Mucosa of descending colon (tissue), 3 donors: ENCODE data around the gene HRH2. TPM values are rescaled to one million over a fixed set of nuclear protein-coding genes. Genes with fewer than 3 reads are reported as not detected.

Experiments used
- ATAC-seq: fragments of 200-7000 bp; cut with Tn5 transposase; one replicate; pipeline ENCODE4 v1.9.1; 2020; ENCODE audit warnings: mild to moderate bottlenecking, moderate library complexity
- DNase-seq, 3 donors: peaks; one replicate each; pipeline ENCODE4 v3.0.0-alpha.2; 2020
- H3K36me3 ChIP-seq: fragments of 200-600 bp; one replicate; pipeline ENCODE4 v1.8.0; 2021; ENCODE audit warnings: low read depth, mild to moderate bottlenecking
- H3K4me1 ChIP-seq: fragments of 200-600 bp; one replicate; pipeline ENCODE4 v1.8.0; 2021; ENCODE audit warnings: low read depth, mild to moderate bottlenecking
- H3K4me3 ChIP-seq: fragments of 200-600 bp; one replicate; pipeline ENCODE4 v1.8.0; 2021; ENCODE audit warnings: mild to moderate bottlenecking
- H3K9me3 ChIP-seq: fragments of 200-600 bp; one replicate; pipeline ENCODE4 v1.8.0; 2021; ENCODE audit warnings: mild to moderate bottlenecking
- CTCF ChIP-seq: fragments of 200-600 bp; IDR thresholded peaks from one replicate; pipeline ENCODE4 v1.8.0; 2022; ENCODE audit warnings: antibody characterized with exemption, mild to moderate bottlenecking
- intact Hi-C, 2 donors: fragments of 100-400 bp; cut with DNase I in 1 of 2; cut with micrococcal nuclease in 1 of 2; formaldehyde crosslinking; loops; one replicate each; pipeline versions ENCODE4 v1.11.0 to v1.11.1; 2022; cut with DNase I, micrococcal nuclease
- long read RNA-seq, 2 donors: library from polyadenylated mRNA; unstranded; transcript quantifications; one replicate each; pipeline ENCODE4 v2.0.0, GENCODE V29; 2019 to 2021
- total RNA-seq, 3 donors: library from RNA; stranded (reverse); fragmentation: NEBNext Ultra II Directional in 2 of 3; extraction: Animal tissue kit (Norgen Biotek cat#: 25700) in 2 of 3; gene quantifications; one replicate each; pipeline versions ENCODE4 v1.2.1 to v1.2.4, GENCODE V29; 2021 to 2023
- donor health status: DM: no; HTN: no; CAD: no; lungs with moderate emphysema.
- donor health status: DM: no; HTN: no; CAD: no.
- donor health status: DM: no; HTN: yes; CAD: no.

HRH2 gene
- total RNA-seq: 1 to 10 TPM in 2 of 3 donors, under 1 TPM in 1; 0.32 to 3.0 (median 1.3) TPM
- long read RNA-seq, donor 1, partial matches to known transcripts: 0 of 1 reads
- long read RNA-seq, donor 1, other reads (novel, unspliced or antisense): 1 of 1 reads
- long read RNA-seq, donor 2: 0 reads

GRCh38 chr5:175657593-175658271 is at the start of gene HRH2:
TSS of gene HRH2 (plus strand) at chr5:175658071. CDS start at chr5:175683234, 25,163 bp downstream.
- peak; percentile 11 to 69 (median 27) for DNase-seq
- ATAC-seq: peak; percentile 71
- Histone ChIP-seq H3K4me1 (no peaks in the 10 kb centered on the region), H3K4me3 (no peak within 1 kb of the TSS), H3K9me3 (no peaks in the 10 kb centered on the region), H3K36me3 (no peaks in the 10 kb centered on the region)
- TF ChIP-seq CTCF: no peak
- intact Hi-C loops: no loop called here

GRCh38 chr5:175609526-175609925 is 48.3 kb upstream of the HRH2 start:
- intact Hi-C loops: no loop called here
- TF ChIP-seq CTCF: no peak
- no peak for DNase-seq
- H3K9me3 ChIP-seq: no peaks in the 10 kb centered on the region
- no peak overlapping the region for H3K4me3 ChIP-seq
- no peaks in the 10 kb centered on the region for H3K36me3 ChIP-seq
- no peak for ATAC-seq
- H3K4me1 ChIP-seq: no peaks in the 10 kb centered on the region

DNA sequence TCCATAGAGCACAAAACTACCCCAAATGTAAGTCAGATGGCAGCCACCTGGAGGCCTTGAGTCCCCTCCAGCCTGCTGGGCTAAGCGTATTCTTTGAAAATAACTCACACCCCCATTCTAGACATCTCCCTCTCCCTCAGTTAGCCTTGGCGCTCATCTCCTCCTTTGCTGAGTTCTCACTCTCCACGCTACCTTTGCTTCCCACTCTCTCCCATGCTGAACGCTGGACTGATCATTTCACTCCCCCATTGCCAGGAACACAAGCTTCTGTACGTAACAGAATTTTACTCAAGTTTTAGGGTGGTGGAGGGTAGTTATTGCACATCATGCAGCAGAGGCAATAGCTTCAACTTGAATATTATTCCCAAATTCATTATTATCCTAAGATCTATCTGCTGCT is 47.5 kb upstream of the HRH2 start:
- H3K4me3 ChIP-seq: no peak overlapping the region
- DNase-seq: no peak
- ATAC-seq: no peak
- intact Hi-C loops: no loop called here
- H3K36me3 ChIP-seq: no peaks in the 10 kb centered on the region
- H3K4me1 ChIP-seq: no peaks in the 10 kb centered on the region
- no peaks in the 10 kb centered on the region for H3K9me3 ChIP-seq
- TF ChIP-seq CTCF: no peak

DNA sequence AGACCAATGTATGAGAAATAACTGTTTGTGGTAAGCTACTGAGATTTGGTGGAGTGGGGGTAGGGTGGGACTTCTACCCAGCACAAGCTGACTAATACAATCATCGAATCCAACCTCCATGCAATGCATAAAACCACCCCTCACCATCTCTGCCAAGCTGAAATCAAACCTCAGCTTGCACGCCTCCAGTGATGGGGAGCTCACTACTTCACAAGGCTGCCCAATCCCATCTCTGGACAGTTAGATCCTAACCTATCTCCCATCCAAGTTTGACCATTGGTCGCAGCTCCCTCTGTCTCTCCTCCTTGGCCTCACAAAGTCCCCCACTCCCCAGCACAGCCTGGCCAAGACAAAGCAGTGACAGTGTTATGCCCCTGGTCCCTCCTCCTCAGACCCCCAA is 47.0 kb upstream of the HRH2 start:
- DNase-seq: no peak
- Histone ChIP-seq H3K9me3 (no peaks in the 10 kb centered on the region), H3K36me3 (no peaks in the 10 kb centered on the region), H3K4me1 (no peaks in the 10 kb centered on the region), H3K4me3 (no peak overlapping the region)
- no peak for TF ChIP-seq CTCF
- no peak for ATAC-seq
- intact Hi-C loops: no loop called here

DNA sequence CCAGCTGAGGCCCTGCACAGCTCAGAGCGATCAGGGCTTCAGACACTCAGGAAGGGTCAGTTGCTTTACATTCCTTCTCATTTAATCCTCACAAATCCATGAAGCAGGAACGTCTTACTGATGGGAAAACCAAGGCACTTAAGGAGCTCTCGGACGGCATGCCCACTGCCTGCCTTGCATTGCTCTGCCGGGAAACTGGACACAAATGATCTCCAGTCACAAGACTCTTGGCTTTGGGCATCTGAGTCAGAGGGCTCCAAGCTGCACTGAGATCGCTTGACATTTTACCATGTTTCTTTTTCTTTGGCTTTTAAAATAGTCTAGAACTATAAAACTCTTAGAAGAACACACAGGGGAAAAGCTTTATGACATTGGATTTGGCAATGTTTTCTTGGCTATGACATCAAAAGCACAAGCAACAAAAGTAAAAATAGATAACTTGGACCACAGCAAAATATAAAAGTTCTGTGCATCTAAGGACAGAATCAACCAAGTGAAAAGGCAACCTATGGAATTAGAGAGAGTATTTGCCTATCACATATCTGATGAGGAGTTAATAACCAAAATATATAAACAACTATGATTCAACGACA is 43.6 kb upstream of the HRH2 start:
- TF ChIP-seq CTCF: no peak
- intact Hi-C loops: no loop called here

More for the DNA sequence above, 43.6 kb upstream of the HRH2 start:
- Histone ChIP-seq H3K36me3 (no peaks in the 10 kb centered on the region), H3K4me3 (no peak overlapping the region), H3K9me3 (no peaks in the 10 kb centered on the region), H3K4me1 (no peaks in the 10 kb centered on the region)
- ATAC-seq (no peak), DNase-seq (no peak)
